ENCODE measurements around the gene GATD1. TPM values are rescaled to one million over a fixed set of nuclear protein-coding genes. Genes with fewer than 3 reads are reported as not detected.

Gene GATD1
- total RNA-seq, 4 donors from 2014 or later = 3.5 to 10.6 (median 9.4) TPM

GRCh38 chr11:726278-727220, 50.7 kb downstream of the GATD1 start:
- peak overlapping the region in 3 of 4 donors; percentile 9 to 30 (median 11) for H3K4me3 ChIP-seq
- H3K27ac ChIP-seq = no peak overlapping the region
- ATAC-seq = no peak
- no peaks in the 10 kb centered on the region for H3K36me3 ChIP-seq
- H3K4me1 ChIP-seq = peaks cover 4 to 26% of the 10 kb centered on the region in 2 donors
- no peak for DNase-seq
- no peak for TF ChIP-seq CTCF (IDR thresholded peaks at IDR 0.05 in 4 of 5, conservative IDR thresholded peaks at IDR 0.05 in 1 of 5)
- no peak for TF ChIP-seq POLR2A (IDR thresholded peaks at IDR 0.05)
- in situ Hi-C loops (cut with MboI; ENCODE audit: low sequenced_read_pairs in 4 of 4) (loop anchor here in 1 of 4 donors (25.0 kb wide), 1 partner anchor 164 kb away; the partner anchor contains the start of genes LMNTD2 and RASSF7), intact Hi-C loops (cut with DNase I; ENCODE audit: low total_unique reads) (no loop called here)
- H3K9me3 ChIP-seq = no peaks in the 10 kb centered on the region
- peaks cover 35 to 53% (median 49%) of the 10 kb centered on the region in 3 donors for H3K27me3 ChIP-seq

- ATAC-seq (no peak), DNase-seq (no peak)
- H3K9me3 ChIP-seq = no peaks in the 10 kb centered on the region
- in situ Hi-C loops (cut with MboI; ENCODE audit: low sequenced_read_pairs in 4 of 4) = loop anchor here in 1 of 4 donors (25.0 kb wide), 1 partner anchor 163 kb away; the partner anchor contains the start of genes LMNTD2 and RASSF7
- peak overlapping the region in 2 of 4 donors; percentile 9 to 30 for H3K4me3 ChIP-seq
- no peaks in the 10 kb centered on the region for H3K36me3 ChIP-seq
- peaks cover 4 to 31% of the 10 kb centered on the region in 2 donors for H3K4me1 ChIP-seq
- no peak overlapping the region for H3K27ac ChIP-seq
- intact Hi-C loops (cut with DNase I; ENCODE audit: low total_unique reads) = no loop called here
- H3K27me3 ChIP-seq = peaks cover 42 to 61% (median 57%) of the 10 kb centered on the region in 3 donors
- TF ChIP-seq CTCF (IDR thresholded peaks at IDR 0.05 in 4 of 5, conservative IDR thresholded peaks at IDR 0.05 in 1 of 5) = no peak
These were observed 51.6 kb downstream of the GATD1 start for GRCh38 chr11:725624-726202.

- in situ Hi-C loops (cut with MboI; ENCODE audit: low sequenced_read_pairs in 4 of 4) (loop anchor here (25.0 kb wide), 1 partner anchor 163 kb away; the partner anchor contains the start of genes LMNTD2 (in 4 of the 4) and RASSF7 (in 4 of the 4)), intact Hi-C loops (cut with DNase I; ENCODE audit: low total_unique reads) (no loop called here)
- Histone ChIP-seq H3K4me1 (peaks cover 4 to 31% of the 10 kb centered on the region in 2 donors), H3K9me3 (no peaks in the 10 kb centered on the region), H3K36me3 (no peaks in the 10 kb centered on the region), H3K4me3 (no peak overlapping the region), H3K27ac (no peak overlapping the region), H3K27me3 (peaks cover 50 to 69% (median 65%) of the 10 kb centered on the region in 3 donors)
- DNase-seq = no peak
- TF ChIP-seq POLR2A (IDR thresholded peaks at IDR 0.05) (no peak), CTCF (IDR thresholded peaks at IDR 0.05 in 4 of 5, conservative IDR thresholded peaks at IDR 0.05 in 1 of 5) (no peak)
- ATAC-seq = no peak
These were observed 52.4 kb downstream of the GATD1 start for GRCh38 chr11:724778-725386.

- peaks cover 4 to 31% of the 10 kb centered on the region in 2 donors for H3K4me1 ChIP-seq
- no peak overlapping the region for H3K27ac ChIP-seq
- in situ Hi-C loops (cut with MboI; ENCODE audit: low sequenced_read_pairs in 4 of 4) = loop anchor here in 3 of 4 donors (25.0 kb wide), 1 partner anchor 162 kb away; the partner anchor contains the start of genes LMNTD2 (in 3 of the 3) and RASSF7 (in 3 of the 3)
- H3K4me3 ChIP-seq = no peak overlapping the region
- no peaks in the 10 kb centered on the region for H3K9me3 ChIP-seq
- TF ChIP-seq POLR2A (IDR thresholded peaks at IDR 0.05) (no peak), CTCF (IDR thresholded peaks at IDR 0.05 in 4 of 5, conservative IDR thresholded peaks at IDR 0.05 in 1 of 5) (no peak)
- ATAC-seq (no peak), DNase-seq (no peak)
- peaks cover 57 to 76% (median 72%) of the 10 kb centered on the region in 3 donors for H3K27me3 ChIP-seq
- H3K36me3 ChIP-seq = no peaks in the 10 kb centered on the region
- intact Hi-C loops (cut with DNase I; ENCODE audit: low total_unique reads) = no loop called here
These were observed 53.1 kb downstream of the GATD1 start for GRCh38 chr11:724049-724777.
